Inferior parietal cortex (tissue), 1 donor: ENCODE results near the gene BRIP1.

Source experiments
- DNase-seq: peaks from one replicate; pipeline ENCODE4 v3.0.0-alpha.2; 2016; ENCODE audit errors: extremely low spot score

BRIP1 gene

DNA sequence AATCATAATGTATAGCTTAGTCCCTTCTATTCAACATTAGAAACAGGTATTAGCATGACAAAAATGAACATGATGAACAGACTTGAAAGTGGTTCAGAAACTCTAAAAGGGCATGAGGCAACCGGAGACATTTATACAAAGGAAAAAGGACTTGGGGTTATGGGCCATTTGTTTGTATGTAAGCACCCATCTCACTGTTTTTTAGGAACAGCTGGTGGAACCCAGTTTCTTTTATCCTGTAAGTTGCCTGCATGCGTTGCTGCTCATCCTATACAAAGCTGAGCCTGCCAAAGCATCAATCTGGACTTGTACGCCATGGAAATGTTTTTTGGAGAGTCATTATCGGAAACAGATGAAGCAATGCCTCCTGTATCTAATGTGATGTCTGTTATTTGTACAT lies 200.0 kb downstream of the BRIP1 start:
- DNase-seq, result no peak

- DNase-seq, result no peak
Measured at GRCh38 chr17:61662741-61663140, 200.6 kb downstream of the BRIP1 start.

DNA sequence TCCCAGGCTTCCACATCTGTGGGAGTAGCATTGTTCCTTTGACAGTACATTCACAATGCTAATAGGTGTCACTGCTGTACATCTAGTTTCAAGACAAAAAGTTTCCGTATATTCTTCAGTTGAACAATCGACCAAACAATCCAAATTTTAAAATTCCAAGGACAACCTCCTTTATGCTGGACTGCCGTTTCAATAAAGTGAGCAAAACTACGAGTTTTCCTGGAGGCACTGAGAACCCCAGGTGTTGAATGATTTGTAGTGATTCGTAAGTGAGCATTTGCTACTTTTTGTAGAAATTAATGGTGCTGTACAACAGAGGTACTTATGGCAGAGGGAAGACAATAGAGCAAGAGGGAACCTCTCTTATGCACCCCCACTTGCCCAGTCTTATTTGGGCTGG lies 201.1 kb downstream of the BRIP1 start:
- DNase-seq, result no peak

- no peak for DNase-seq
Measured at GRCh38 chr17:61660746-61661485, 202.4 kb downstream of the BRIP1 start.

DNA sequence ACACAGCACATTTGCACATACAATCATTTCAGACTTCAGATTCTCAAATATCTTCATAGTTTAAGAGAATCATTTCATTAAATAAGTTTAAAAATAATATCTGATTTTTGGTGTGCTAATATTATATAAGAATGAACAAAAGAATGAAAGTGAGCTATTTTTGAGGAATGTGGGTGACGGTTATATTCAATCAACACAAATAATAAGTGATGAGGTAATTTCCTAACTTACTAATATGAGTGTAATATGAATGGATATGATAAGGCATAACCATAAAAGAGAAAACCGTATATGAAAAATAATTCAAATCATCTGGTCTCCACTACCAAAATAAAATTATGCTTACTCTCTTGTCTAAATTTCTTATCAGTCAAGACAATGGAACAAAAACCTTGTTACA lies 203.9 kb downstream of the BRIP1 start:
- no peak for DNase-seq

GRCh38 chr17:61658183-61658582 lies 205.1 kb downstream of the BRIP1 start:
- DNase-seq, result no peak

DNA sequence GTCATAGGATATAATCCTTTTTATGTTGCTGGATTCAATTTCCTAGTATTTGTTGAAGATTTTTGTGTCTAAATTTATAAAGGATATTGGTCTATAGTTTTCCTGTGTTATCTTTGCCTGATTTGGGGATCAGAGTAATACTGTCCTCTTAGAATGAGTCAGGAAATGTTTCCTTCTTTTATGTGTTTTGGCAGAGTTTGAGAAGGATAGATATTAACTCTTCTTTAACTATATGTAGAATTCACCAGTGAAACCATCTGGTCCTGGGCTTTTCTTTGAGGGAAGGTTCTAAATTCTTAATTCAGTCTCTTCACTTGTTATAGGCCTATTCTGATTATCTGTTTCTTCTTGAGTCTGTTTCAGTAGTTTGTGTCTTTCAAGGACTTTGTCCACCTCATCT lies 206.0 kb downstream of the BRIP1 start:
- no peak for DNase-seq

DNA sequence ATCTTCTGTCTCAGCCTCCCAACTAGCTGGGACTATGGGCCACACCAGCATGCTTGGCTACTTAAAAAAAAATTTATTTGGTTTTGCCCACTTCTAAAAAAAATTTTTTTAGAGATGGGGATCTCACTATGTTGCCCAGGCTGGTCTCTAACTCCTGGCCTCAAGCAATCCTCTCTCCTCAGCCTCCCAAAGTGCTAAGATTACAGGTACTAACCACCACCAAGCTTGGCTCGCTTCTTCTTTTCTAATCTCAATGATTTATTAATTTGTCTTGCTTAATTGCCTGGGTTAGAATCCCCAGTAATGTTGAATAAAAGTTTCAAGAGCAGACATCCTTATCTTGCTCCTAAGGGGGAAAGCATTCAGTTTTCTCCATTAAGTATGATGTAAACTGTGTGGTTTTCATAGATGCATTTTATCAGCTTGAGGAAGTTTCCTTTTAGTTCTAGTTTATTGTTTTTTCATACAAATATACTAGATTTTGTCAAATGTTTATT lies 206.6 kb downstream of the BRIP1 start:
- DNase-seq, result no peak

DNA sequence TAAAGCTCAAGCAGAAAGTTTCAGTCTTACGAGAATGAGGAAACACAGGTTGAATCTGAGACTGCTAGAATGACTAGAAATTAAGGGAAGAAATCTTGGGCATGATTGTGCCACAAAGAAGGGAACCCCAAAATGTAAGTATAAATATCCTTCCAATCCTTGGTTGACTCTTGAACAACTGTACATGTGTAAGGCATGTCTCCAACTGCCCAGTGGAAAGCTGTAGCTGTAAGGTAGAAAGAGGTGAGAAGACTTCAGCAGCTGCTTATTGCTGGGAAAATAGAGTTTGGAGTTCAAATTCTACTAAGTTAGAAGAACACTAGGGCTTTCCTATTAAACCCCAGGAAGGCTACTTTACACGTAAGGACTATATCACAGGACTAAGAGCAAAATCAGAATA lies 212.6 kb downstream of the BRIP1 start:
- DNase-seq, result no peak

- DNase-seq, result no peak
Measured at GRCh38 chr17:61648587-61648986, 214.7 kb downstream of the BRIP1 start.

GRCh38 chr17:61647047-61647446 lies 216.3 kb downstream of the BRIP1 start:
- no peak for DNase-seq

- no peak for DNase-seq
Measured at GRCh38 chr17:61646482-61646881, 216.8 kb downstream of the BRIP1 start.

- no peak for DNase-seq
Measured at GRCh38 chr17:61645920-61646319, 217.4 kb downstream of the BRIP1 start.

DNA sequence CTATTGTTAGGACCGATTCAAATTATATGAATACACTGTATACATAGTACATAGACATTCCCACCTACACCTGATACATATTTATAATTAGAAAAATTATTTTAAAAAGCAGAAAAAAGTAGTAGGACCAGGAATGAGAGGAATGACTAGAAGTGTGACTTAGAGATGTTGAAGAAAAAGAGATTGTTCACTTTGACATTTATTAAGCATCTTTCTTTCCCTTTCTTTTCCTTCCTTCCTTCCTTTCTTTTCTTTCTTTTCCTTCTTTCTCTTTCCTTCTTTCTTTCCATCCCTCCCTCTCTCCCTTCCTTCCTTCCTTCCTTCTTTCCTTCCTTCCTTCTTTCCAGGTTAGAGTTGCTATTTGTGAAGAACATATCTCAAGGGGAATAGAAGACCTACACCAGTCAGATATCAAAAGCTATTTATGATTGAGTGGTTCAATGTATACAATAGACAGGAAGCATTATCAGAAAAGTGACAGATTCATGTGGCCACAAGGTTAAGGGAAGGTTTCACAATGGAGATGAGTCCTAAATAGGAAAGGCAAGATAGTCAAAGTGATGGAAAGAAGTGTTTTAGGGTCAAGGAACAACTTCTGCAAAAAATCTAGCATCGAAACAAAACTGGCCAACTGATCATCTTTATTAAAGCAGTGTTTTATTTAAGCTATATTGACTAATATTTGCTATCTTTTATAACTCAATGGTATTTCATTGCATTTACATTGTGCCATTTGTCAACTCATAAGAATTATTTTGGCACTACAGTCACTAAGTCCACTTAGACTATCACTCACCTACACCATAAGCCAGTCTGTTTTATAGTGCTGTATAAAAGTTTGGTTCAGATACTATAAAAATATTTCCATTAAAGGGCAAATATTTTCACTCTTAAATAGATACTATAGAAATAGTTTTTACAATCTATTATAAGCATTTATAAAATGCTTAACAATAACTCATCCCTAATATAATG lies 218.2 kb downstream of the BRIP1 start:
- no peak for DNase-seq

GRCh38 chr17:61642768-61643167 lies 220.6 kb downstream of the BRIP1 start:
- no peak for DNase-seq

DNA sequence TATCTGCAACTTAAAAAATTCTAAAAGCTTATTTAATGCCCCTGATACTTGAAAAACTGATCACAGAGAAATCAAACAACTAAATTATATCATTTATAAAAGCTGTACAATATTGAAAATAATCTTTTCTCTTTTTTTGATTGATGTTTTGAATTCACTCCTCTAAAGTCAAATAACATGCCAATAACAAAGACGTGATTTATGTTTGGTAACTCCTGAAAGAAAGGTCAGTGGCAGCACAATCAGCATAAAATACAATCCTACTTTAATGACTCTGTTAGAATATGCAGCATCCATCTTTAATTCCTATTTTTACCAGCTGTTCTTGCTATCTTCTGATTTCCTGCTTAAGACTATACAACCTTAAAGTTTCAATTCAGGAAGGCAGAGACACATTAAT lies 221.6 kb downstream of the BRIP1 start:
- no peak for DNase-seq

- no peak for DNase-seq
Measured at GRCh38 chr17:61641084-61641483, 222.2 kb downstream of the BRIP1 start.

GRCh38 chr17:61639818-61640217 lies 223.5 kb downstream of the BRIP1 start:
- no peak for DNase-seq

GRCh38 chr17:61638087-61638486 lies 225.2 kb downstream of the BRIP1 start:
- no peak for DNase-seq

DNA sequence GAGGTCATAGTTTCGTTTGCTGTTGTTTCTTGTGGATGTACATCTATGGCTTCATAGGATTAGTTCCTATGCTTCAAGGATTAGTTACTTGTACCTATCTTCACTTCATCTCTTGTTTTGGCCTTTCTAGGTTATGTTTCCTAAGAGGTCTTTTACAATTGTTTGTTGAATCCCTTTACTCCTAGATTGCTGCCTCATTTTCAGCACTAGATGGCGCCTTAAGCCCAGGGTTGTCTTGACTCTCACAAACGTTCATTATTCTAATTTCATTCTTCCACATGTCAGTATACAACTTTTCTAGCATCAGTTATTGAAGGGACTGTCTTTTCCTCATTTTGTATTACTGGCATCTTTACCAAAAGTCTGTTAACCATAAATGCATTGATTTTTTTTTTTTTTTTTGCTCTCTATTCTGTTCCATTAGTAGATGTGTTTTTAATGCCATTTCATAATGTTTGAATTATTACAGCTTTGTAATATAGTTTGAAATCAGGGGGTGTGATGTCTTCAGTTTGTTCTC lies 227.4 kb downstream of the BRIP1 start:
- DNase-seq, result peak; percentile 8

- DNase-seq, result no peak
Measured at GRCh38 chr17:61634942-61635538, 228.3 kb downstream of the BRIP1 start.

- no peak for DNase-seq
Measured at GRCh38 chr17:61634011-61634539, 229.3 kb downstream of the BRIP1 start.
